GM19025 (cell line): ENCODE results near the gene GSDME.

Experiments
- ATAC-seq: cut with Tn5 transposase; IDR thresholded peaks from one replicate; pipeline ENCODE4 v1.9.1; 2021; ENCODE audit warnings: mild to moderate bottlenecking, low read depth, moderate library complexity; ENCODE audit not compliant: unreplicated experiment

The GSDME gene

DNA sequence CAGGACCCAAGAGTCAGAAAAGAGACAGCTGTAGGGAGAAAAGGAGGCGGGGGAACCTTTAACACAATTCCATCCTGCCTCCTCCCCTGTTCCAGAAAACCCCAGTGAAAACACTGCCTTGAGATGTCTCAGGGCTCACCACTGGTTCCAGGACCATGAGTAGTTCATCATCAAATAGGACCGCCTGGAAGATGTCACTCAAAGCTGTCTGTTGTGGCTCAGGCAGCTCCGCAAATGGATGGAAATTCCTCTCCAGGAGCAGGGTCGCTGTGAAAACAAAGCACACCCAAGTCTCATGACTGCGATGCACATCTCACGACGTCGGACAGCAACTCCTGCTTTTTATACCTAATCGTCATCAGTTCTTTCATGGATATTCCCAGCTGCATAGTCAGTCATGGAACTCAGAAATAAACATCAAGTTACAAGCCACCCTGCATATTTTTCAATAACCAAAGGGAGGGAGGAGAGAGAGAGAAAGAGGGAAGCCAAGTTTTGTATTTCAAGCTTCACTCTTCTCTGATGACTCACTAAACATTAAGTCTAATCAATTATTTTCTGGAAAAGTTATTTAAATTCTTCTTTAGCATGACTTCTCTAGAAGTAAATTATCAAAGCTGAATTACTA lies 49.2 kb downstream of the GSDME start:
- ATAC-seq: no peak

DNA sequence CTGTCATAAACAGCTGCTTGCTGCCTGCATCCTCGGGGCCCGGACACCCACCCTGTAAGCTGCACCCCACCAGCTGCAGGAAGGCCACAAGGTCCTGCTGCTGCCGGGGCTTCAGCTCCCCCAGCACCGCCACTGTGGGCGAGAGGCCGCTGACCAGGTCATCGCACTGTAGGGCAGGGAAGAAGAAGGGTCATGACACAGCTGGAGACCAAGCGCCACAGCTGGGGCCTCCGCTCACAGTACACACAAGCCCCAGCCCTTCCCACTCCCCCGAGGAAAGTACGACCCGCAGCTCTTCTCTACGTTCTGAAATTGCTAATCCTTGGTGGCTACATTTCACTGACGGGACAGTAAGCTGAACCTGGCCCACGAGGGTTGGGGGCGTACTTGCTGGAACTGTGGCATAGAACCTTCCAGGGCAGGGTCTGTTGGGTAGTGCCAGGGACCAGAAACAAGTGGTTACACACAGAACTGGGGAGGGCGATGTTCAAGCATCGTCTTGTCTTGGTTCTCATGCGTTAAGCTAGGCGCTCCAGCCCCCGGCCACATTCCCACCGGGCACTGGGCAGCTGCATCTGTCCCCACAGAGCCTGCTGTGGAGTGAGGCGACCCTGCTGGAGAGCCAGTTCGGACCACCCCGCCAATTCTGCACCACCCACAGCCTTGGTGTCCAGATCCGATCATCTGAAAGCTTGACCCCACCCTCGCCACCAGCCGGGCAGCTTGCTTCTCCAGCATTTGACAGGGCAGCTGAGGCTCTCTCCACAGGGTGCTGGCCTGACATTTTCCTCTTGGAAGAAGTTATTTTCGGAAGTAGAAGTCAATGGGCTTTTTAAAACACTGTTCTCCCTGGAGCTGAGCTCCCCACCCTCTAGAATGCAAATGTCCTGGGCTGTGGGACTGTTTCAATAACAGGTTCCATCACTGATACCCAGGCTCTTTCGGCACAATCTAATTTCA lies 50.8 kb downstream of the GSDME start:
- no peak for ATAC-seq

DNA sequence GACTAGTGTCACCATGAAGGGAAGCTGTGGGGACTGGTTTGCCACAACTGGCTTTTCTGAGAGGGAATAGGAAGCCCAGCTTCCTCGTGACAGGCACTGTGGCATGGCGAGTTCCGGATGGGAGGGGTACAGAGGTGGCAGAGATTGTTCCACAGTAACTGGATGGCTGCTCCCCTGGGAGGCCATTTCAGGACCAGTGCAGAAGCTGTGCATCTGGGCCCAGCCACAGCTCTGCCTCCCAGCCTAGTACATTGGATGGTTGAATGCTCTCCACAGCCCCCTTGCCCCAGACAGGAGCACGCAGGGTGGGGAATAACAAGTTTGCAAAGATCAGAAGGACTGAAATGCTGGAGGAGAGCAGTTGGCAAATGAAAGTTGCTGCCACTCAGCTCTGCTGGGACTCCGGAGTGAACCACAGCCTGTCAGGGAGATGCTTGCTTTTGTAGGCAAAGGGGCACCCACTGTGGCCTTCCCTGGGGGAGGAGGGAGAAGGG lies 51.8 kb downstream of the GSDME start:
- no peak for ATAC-seq

DNA sequence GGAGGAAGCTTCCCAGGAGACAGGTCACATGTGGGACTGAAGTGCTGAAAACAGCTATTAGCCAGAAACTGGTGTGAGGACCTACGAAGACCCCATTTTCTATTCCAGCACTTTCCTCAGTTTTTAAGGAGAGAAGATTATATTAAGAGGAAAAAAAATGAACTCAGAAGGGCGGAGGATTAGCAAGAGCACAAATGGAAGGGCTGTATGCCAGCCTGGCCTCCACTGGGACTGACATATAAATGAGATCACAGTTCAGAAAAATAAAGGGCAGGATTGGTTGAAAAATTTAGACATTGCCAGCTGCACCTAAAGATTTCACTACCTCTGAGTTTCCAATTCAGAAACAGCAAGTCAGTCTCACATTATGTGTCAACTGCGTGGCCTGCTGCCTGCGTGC lies 53.0 kb downstream of the GSDME start:
- no peak for ATAC-seq

DNA sequence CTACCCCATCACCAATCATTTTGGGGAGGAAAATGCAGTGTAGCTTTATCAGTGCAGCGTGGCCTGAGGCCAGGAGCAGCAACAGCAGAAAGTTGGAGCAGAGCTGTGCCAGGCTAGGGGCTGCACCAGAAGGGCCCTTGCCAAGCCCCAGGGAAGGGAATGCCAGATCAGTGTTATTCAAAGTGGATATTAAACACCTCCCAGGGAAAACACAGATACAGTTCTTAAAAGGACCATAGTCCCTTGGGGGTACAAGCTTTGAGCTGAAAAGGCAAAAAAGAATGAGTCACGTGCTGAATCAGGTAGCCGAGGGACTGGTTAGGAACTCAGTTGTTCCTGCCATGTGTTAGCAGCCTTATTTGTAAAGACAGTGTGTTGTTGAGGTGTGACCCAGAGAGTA lies 54.0 kb downstream of the GSDME start:
- ATAC-seq: no peak

DNA sequence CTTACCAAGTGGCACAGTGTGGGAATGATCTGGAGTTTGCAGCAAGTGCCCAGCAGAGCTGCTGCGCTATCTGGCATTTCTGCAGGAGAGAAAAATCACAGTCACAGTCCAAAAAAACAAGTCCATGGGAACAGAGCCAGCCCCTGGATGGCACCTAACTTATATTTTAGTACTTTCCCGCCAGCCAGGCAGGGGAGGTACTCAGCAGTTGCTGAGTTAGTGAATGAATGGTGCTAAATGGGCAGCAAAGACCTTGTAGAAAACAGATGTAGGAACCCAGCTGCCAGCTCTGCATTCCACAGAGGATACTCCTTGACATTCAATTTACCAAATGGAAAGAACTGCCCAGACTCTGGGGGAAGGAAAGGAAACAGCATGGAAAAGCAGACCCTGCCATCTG lies 54.5 kb downstream of the GSDME start:
- ATAC-seq: no peak

DNA sequence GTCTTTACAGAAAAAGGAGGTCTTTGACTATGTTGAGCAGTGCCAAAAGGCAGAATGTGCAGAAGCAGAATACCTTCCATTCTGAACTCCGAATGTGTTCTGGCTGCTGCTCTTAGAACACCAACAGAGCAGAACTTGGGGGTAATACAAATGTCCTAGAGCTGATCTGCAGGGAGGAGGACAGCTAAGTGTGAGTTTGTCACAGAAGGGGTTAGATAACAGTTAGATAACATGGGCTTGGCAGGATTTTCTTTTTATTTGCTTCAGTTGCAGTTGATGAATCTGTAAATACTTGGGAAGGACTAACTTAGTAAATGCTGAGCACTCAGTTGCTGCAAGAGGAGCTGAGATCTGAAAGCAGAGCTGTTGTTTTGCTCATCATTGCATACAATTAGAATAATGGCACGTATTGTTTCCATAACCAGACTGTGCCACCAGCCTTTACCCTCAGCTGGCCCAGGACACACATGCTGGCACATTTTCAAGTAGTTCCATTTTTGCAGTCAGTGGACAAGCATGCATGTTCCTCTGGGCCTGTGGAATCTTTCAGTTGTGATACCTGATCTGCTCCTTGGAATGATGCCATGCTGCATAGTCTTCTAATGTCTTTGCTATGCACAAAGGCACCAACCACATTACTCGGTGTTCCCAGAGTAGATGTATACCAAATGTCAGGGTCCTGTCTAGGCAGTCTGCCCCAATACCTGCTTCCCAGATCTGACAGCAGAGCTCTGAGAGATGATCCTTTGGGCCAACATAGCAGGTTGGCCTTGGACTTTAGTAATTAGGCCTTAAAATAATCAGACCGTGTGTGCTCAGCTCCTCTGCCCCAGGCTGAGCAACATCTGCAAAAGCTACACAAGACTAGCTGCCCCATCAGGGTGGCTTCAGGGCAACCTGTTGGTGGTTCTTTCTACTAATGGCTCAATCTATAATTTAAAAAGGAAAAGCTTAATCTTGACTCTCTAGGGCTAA lies 55.7 kb downstream of the GSDME start:
- ATAC-seq: no peak

DNA sequence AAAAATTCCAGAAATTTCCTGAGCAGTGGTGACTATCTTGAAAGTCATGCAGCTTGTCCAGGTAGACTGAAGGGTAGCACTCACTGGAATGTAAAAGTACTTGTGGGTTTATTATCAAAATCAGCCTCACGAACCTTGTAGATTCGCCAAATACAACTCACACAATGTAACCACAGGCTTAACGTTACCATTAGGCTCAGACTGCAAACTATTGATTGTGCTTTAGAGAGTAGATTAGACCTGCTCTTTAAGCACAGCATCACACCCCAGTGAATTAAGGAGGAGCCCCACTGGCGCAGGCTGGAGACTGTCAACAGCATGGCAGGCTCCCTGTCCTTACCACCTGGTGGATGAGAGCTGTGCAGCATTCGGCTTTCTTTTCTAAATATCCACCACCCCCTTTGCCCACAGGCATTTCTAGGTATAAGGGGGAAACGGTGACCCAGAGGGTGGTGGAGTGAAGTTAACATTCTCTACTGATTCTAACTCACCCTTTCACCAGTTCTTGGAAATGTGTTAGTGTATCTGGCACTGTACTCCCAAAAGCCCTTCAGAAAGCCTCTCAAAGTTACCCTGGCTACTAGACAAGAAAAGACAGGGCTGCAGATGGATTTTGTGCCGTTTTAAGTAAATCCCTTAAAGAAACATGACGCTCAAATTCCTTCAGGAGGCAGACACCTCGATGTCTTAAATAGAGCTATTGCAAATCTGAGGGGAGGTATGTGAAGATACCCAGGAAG lies 56.6 kb downstream of the GSDME start:
- ATAC-seq: no peak

DNA sequence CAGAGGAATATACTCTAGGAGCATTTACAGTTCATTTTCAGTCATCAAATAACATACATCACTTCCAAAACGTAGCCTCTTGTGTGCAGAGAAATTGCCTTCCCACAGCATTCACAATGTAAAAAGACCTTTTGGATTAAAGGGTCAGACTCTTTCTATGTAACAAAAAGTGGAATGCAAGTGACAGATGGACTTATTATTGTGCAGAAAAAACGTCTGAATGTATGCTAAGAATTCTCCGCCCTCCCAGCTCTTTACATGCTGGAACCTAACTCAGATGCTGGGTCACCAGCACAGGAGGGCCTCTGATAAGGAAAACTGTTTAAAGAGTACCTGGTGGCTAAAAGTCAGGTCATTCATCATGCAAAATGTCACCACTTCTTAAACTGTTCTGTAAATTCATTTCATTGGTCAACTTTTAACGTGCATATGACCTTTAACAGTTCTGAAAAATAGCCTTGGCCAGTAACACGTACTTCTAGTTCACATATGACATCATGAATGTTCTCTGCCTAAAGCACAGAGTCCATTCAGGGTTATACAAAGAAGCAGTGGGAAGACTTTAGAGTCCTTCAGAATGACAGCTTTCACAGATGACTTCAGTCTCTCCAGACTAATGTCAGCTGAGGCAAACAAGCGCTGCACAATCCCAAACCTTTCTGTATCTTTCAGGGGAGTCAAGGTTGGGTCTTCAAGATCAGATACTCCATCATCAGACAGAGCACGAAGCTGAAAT lies 58.6 kb downstream of the GSDME start:
- ATAC-seq: no peak

DNA sequence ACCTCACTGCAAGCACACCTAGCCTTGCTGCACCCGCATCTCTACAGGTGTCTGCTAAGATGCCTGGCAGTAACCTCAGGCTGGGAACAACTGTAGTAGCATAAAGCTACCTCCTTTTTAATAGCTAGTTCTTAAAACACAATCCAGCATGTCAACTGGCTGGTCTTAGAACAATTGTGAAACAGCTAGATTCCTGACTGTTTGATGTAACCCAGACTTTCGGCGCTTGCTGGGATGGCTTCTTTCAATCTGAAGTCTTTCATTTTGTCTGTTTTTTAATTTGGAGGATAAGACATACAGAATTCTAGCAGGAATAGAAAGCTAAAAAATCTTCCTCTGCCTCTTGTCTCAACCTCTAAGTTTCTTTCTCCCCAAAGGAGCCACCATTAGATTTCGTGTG lies 59.8 kb downstream of the GSDME start:
- no peak for ATAC-seq

DNA sequence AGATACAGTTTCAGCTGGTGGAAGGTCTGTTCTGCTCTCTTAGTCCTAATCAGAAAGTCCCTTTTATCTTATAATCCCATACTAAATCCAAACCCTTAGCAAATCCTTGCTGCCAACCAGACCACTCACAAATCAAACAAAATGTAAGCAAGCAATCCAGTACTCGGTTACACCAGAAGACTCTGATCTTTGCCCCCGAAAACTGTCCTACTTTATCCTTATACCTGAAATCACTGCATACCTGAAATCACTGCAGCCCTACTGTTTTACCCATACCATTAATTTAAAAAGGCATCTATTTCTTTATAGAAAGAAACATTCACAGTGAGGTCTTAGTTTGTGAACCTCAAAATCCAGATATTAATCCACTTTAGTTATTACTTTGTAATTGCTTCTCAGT lies 64.7 kb downstream of the GSDME start:
- ATAC-seq: no peak

DNA sequence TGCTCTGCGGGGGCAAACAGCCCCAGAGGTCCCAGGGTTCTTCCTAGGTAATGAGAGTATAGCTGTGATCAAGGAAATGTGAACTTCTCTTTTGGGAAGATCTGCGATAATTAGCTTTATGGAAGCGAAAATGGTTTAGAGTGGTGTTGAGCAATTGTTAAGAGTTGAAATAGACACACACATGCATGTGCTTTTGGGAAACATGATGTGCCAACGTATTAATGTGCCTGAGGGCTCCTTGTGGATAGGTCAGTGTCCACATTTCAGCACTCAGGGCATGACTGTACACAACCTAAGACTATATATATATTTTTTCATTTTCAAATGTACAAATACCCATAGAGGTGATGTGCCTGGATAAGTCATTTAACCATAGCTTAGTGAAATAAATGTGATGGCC lies 67.0 kb downstream of the GSDME start:
- ATAC-seq: no peak

DNA sequence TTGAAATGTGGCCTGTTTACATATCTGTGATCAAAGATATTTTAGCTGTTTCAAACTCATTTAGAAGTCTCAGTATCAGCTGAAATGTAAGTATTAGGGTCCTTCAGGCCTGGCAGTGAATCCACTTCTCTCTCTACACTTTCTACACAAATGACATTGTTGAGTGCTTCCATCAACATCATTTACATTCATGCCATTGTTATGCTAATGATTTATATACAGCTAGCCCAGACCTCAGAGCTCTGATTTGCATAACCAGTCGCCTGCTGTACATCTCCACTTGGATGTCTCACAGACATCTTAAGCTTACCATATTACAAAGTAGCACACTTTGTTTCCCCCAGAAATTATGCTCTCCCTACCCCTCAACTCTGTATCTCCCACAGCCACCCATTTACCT lies 71.6 kb downstream of the GSDME start:
- ATAC-seq: no peak

DNA sequence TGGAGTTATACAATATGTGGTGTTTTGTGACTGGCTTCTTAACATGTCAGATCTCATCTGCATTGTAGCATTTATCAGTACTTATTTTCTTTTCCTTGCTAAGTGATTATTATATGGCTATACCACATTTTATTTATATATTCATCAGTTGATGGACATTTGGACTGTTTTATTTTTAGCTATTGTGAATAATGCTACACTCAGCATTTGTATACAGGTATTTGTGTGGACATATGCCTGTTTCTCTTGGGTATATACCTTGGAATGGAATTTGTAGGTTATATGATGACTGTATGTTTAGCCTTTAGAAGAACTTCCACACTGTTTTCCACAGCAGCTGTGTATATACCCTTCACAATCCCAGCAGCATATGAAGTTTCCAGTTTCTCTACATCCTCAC lies 86.5 kb downstream of the GSDME start:
- ATAC-seq: no peak

DNA sequence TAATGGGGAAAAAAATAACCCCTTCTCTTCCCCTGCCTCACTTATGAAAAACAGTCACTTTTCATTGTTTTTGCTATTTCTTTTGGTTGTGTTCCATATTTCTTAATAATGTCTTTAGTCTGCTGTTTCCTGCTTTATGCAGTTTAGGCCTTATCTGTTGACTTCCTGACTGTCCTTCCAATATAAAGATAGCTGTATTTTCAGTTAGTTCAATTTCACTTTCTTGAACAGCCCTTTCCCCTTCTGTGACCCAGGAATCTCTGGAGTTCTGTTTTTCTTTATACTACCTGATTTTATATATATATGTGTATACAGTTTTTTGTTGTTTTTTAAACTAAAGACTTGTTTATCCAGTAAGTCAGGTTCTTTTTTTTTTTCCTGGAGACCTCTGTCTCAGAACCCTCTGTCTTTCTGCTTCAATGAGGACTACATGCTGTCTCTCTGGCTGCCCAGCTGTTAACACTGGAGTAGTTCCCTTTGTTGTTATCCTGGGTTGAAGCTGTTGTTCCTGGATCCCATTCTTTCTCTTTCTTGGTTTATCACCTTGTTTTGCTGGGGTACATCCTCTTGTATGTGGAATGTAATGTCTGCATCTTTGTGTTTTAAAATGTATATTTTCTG lies 87.2 kb downstream of the GSDME start:
- no peak for ATAC-seq

DNA sequence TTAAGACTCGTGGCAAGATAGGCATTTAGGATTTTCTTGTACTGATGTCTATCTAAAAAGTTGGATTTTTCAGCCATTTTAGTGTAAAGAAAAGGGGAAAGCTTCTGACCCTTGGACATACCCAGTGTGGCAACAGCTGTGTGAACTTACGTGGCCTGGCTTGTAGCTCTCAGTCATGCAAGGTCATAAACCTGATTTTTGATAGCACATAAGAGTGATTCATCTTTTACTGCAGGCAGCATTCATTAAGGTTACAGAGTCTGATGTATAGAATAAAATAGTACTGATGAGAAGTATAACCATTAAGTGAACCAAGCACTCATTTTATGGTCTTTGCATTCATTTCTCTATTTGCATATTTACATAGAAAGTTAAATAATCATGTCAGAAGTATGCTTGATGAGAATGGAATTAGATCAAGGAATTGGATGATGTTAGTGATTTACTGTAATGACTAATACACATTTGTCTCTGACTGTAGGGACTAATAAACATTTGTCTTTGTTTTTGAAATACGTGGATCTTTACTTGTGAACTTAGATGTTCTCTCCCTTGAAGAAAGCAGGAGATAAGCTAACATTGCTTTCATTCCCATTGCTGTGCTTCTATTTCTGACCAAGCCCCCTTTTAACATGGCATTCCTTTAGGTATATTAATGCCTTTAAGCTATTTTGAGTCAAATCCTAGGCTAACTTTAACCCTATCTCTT lies 88.2 kb downstream of the GSDME start:
- no peak for ATAC-seq

DNA sequence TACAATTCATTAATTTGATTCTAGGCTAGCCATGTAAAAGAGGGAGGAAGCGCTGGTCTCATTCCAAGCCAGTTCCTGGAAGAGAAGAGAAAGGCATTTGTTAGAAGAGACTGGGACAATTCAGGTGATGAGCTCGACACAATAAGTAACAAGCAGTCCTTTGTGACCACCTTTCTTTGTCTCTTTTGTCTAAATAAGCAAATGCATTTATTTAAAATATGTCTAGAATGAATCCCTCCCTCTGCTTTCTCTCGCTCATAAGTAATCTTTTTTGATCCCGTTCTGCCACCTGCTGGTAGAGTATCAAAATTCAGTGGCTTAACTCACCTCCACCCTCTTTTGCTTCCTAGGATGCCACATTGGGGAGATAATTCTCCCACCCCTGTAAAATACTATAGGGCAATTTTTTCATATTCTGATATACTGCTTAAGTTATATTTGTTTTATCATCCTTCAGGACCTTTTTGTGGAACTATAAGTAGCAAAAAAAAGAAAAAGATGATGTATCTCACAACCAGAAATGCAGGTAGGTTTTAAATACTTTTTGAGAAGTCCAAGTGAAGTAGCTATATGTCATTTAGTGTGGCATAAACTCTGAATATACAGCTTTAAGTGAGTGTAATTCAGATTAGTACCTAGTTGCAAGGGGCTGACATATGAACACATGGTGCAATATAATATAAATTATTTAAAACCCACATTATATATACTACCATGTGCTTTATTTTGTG lies 91.5 kb downstream of the GSDME start:
- no peak for ATAC-seq

DNA sequence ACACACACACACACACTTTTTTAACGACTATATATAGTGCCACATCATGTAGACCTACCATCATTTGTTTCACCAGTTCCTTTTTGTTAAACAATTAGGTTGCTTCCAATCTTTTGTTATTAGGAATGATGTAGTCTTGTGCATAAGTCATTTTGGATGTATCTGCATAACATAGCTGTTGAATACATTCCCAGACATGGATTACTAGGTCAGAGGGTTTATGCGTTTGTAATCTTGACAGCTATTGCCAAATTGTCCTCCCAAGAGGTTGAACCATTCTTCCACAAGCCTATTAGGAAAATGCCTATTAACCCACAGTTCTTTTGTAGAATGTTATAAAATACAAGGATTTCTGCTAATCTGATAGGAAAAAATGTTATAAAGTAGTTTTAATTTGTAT lies 96.7 kb downstream of the GSDME start:
- ATAC-seq: no peak
